Adipose tissue (tissue), 3 donors: ENCODE results near the gene MRNIP. TPM values are rescaled to one million over a fixed set of nuclear protein-coding genes. Genes with fewer than 3 reads are reported as not detected.

Source experiments
- H3K27ac ChIP-seq: one replicate; pipeline ENCODE4 v1.5.1; 2013; ENCODE audit warnings: low read depth, low read length
- WGBS, 3 donors: extraction: QIAGEN DNeasy Blood & Tissue Kit; methylation state at CpG; one replicate each; pipeline ENCODE4 v1.1.7; 2013; 5-methylcytosine and 5-hydroxymethylcytosine counted together
- polyA plus RNA-seq, 3 donors: library from polyadenylated mRNA; stranded (reverse); fragments of 200-250 nt; gene quantifications; one replicate each; pipeline ENCODE4 v1.2.3, GENCODE V29; 2013
- donor health status: healthy with polysubstance abuse.
- donor health status: Bipolar disorder and iron deficiency.
- donor health status: healthy.

The MRNIP gene
- polyA plus RNA-seq, 3 donors, result 20.4 to 22.4 (median 21.7) TPM

- WGBS, 3 donors, result 90 to 95% (median 95%) methylated on average over 20 of the region's 20 CpGs
- no peak overlapping the region for H3K27ac ChIP-seq
Observed at GRCh38 chr5:179832039-179832745, 26.4 kb downstream of the MRNIP start.

DNA sequence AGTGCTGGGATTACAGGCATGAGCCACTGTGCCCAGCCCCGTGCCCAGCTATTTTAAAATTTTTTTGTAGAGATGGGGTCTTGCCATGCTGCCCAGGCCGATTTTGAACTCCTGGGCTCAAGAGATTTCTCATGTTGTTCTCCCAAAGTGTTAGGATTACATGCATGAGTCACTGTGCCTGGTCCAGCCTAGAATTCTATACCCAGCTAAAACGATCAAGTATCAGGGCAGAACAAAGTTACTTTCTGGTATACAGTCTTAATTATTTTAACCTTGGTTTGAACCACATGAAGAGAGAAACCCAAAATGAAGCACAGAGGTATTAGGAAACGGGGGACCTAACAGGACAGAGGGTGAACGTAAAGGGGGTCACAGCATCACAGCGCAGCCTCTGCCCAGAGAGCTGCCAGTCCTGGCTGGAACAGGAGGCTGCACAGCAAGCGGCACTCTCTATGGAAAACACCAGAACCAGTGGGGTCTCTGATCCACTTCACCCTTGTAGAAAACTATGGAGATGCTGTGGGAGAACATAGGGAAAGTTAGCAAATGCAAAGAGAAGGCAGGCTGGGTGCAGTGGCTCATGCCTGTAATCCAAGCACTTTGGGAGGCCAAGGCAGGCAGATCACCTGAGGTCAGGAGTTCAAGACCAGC, 27.7 kb downstream of the MRNIP start:
- H3K27ac ChIP-seq, result no peak overlapping the region
- WGBS, 3 donors, result 95 to 96% (median 96%) methylated on average over 7 of the region's 7 CpGs

DNA sequence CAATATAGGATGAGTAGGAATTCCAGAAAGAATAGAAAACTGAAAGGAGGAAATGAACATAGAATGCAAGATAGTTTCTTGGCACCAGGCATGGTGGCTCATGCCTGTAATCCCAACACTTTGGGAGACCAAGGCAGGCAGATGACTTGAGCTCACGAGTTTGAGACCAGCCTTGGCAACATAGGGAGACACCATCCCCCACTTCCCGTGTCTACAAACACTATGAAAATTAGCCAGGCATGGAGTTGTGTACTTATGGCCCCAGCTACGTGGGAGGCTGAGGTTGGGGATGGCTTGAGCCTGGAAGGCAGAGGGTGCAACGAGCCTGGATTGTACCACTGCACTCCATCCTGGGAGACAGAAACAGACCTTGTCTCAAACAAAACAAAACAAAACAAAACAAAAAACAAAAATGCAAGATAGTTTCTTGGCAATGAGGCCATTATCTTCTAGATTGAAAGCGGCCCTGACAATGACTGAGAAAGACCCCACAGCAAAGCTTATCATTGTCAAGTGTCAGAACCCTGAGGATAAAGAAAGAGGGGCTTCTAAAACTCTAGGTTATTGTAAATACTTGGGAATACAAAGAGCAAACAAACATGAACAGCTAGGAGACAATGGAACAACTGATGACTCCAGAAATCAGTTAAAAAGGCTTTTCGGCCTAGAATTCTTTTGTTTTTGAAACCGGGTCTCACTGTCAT, 28.7 kb downstream of the MRNIP start:
- H3K27ac ChIP-seq, result no peak overlapping the region
- WGBS, 3 donors, result 83 to 92% (median 90%) methylated on average over 7 of the region's 7 CpGs

DNA sequence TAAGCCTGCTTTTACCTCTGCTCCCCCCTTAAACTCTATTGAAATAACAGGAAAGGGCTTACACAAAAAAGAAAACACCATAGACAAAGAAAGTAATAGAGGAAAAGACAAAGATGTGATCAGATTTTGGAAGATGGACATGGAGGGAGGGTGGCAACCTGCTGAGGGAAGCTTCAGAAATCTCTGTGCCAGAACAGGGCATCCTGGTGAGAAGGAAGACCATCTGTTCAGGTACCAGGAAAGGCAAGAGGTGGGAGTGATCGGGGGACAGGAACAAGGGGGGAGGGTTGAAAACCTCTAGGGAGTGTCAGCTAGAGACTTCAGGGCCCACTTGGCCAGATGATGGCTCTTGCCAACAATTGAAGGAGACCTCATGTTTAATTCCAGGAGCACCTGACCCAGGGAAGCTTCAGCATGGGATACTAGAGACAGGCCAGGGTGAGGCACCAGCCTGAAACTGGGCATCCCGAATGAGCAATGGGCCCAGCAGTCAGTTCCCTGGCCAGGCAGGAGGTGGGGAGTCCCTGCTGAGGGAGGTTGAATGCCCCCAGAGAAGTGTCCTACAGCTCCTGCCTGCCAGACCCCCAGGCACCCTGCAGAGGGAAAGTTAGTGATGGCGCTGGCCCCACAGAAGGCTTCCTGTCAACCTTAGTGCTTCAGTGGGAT, 29.7 kb downstream of the MRNIP start:
- 91 to 95% (median 94%) methylated on average over 3 of the region's 3 CpGs for WGBS, 3 donors
- H3K27ac ChIP-seq, result no peak overlapping the region

DNA sequence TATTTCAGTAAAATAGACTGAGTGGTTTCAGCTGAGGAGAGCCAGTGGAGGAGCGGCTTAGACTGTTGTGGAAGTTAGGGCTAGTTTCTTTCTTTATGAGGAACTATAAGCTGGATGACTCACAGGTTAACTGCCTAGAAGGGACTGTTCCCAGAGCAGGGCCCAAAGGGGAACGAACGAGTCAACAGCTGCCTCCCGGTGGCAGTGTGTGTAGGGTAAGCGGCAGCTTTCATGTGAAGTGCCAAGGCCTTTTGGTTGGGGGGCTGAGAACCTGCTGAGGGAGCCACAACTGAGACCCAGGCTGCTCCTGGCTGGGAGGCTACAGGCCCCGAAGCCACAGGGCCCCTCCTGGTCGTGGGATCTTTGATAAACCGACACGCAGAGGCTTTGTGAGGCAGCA, 30.9 kb downstream of the MRNIP start:
- H3K27ac ChIP-seq, result no peak overlapping the region
- 50 to 67% (median 59%) methylated on average over 9 of the region's 9 CpGs for WGBS, 3 donors

GRCh38 chr5:179825655-179826182, 32.9 kb downstream of the MRNIP start:
- WGBS, 3 donors, result 75 to 83% (median 78%) methylated on average over 13 of the region's 13 CpGs
- H3K27ac ChIP-seq, result no peak overlapping the region

DNA sequence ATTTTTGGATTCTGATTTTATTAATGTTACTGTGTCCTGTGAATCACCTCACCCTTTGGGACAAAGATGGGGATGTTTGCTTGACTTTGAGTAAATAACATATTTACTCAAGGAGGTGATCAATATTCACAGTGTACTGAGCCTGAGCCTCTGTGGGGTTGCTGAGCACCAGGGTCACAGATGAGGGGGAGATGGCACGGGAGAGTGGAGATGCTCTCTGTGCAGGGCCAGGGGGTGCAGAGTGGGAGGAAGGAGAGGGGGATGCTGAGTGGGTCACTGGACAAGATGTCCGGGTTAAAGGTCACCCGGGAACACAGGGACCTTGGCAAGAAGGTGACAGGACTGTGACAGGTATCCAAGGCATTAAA, 33.9 kb downstream of the MRNIP start:
- 62 to 86% (median 82%) methylated on average over 3 of the region's 3 CpGs for WGBS, 3 donors
- H3K27ac ChIP-seq, result no peak overlapping the region

DNA sequence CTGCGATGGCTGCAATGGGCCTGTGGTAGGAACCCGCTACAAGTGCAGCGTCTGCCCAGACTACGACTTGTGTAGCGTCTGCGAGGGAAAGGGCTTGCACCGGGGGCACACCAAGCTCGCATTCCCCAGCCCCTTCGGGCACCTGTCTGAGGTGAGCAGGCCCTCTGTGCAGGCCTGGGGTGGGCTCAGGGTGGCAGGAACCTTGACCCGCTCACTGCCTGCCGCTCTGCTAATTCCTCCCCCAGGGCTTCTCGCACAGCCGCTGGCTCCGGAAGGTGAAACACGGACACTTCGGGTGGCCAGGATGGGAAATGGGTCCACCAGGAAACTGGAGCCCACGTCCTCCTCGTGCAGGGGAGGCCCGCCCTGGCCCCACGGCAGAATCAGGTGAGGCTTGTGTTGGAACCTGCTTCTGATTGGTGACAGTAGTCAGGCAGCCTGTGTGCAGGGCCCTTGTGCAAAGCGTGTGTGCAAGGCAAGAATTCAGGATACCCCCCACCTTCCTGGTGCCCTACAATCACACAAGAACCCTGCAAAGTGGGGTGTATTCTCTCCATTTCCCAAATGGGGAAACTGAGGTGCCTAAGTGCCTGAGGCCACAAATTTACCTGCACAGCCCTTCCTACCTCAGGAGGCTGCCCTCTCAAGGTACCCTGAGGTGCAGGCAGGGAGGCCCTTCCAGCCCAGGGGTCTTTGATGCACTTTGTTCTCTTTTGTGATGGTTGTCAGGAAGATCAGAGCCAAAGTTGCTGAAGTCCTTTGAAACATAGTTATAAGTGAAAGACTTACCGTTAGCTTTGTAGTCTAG, 34.5 kb downstream of the MRNIP start:
- WGBS, 3 donors, result 80 to 89% (median 84%) methylated on average over 22 of the region's 22 CpGs
- no peak overlapping the region for H3K27ac ChIP-seq

DNA sequence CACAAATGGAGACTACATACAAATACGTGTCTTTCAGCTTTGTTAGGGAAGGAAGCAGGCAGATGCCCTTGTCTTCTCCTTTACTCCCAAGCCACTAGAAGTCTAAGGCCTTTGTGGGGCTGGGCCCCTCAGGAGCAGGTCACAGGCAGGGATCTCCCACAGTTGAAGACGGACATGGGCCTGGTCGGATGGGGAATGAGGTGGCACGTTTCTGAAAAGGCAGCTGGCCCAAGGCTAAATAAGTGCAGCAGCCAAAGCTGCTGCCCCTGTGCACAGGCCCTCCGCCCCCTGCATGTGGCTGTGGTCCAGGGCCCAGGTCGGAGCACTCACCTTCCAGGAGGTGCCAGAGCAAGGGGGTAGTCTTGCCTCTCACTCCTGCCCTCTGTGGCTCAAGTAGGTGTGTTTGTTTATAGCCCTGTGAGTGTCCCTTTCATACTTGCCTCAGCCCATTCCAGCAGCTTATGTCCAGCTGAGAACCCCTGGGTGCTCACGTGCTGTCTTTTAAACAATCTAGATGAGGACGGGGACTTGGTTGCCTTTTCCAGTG, 36.1 kb downstream of the MRNIP start:
- WGBS, 3 donors, result 22 to 58% (median 50%) methylated on average over 8 of the region's 8 CpGs
- no peak overlapping the region for H3K27ac ChIP-seq

GRCh38 chr5:179822059-179822432, 36.6 kb downstream of the MRNIP start:
- no peak overlapping the region for H3K27ac ChIP-seq

GRCh38 chr5:179821298-179822058, 37.1 kb downstream of the MRNIP start:
- peak overlapping the region; percentile 82 for H3K27ac ChIP-seq
- WGBS, 3 donors, result 0% methylated on average over 54 of the region's 54 CpGs

More at GRCh38 chr5:179822059-179822432, 36.6 kb downstream of the MRNIP start:
- 22 to 57% (median 54%) methylated on average over 3 of the region's 3 CpGs for WGBS, 3 donors

DNA sequence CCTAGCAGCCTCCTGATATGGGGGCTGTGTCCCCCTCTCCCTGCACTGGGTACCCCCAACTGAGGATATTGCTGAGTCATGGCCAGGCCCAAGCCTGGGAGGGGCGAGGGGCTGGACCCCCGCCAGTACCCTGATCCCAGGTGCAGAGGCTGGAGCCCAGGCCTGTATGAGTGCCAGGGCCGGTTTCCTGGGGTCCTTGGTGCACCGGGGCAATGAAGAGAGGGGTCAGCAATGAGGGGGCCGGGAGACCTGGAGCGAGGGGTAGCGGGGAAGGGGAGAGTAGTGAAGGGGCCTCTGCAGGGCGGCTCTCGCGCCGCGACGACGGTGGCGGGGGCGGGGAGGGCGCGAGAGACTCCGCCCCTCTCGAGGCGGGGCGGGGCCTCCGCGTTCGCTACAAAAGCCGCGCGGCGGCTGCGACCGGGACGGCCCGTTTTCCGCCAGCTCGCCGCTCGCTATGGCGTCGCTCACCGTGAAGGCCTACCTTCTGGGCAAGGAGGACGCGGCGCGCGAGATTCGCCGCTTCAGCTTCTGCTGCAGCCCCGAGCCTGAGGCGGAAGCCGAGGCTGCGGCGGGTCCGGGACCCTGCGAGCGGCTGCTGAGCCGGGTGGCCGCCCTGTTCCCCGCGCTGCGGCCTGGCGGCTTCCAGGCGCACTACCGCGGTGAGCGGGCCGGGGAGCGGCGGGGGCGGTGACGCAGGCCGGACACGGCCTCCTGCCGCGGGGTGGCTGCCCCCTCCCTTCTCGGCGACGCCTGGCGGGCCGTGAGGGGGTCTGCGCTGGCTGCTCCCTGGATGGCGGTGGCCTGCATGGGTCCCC, 37.9 kb downstream of the MRNIP start, which contains the start of gene SQSTM1:
TSS of gene SQSTM1 (plus strand) at position 423 of the 815 bp plus-strand sequence. CDS start at position 455, 32 bp downstream.
- WGBS, 3 donors, result 1% methylated on average over 41 to 76 of the region's 81 CpGs
- H3K27ac ChIP-seq, result peak within 1 kb of the TSS; percentile 82

GRCh38 chr5:179820127-179820482, 38.5 kb downstream of the MRNIP start:
- 25 to 41% (median 36%) methylated on average over 12 of the region's 12 CpGs for WGBS, 3 donors
- H3K27ac ChIP-seq, result peak overlapping the region; percentile 10

DNA sequence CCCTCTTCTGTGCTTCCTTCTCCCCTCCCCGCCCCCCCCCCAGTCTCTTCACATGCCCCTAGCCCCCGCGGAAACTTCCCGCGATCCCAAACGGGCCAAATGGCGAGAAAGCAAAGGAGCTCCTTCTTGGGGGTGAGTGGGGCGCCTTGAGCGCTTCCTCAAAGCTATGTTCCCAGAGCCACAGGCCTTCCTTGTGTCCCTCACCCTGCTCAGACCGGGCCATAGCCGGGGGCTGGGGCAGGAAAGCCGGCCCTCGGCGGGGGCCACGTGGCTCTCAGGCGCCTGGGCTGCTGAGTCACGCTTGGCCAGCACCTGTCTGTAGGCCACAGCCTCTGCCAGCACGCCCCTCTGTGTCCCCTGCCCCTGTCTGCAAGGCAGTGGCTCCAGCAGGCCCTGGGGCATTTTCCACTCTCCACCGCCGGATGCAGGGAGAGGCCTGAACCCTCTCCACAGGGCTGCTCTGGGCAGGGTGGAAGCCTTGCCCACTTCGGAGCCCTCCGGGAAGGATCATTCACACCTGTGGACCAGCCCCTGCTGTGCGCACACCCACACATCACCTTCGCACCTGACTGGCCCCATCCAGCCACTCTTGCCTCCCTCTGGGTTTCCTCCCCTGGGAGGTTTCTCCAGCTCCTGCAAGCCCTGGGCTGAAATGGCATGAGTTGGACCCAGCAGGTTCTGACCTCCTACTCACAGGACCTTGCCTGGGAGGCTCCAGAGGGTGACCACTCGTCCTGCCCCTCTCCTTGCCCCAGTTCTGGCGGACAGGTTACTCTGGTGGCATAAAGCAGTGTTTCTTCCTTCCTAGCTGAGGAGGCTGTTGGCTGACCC, 39.1 kb downstream of the MRNIP start:
- H3K27ac ChIP-seq, result peak overlapping the region; percentile 10
- 18 to 27% (median 20%) methylated on average over 25 to 26 of the region's 26 CpGs for WGBS, 3 donors

DNA sequence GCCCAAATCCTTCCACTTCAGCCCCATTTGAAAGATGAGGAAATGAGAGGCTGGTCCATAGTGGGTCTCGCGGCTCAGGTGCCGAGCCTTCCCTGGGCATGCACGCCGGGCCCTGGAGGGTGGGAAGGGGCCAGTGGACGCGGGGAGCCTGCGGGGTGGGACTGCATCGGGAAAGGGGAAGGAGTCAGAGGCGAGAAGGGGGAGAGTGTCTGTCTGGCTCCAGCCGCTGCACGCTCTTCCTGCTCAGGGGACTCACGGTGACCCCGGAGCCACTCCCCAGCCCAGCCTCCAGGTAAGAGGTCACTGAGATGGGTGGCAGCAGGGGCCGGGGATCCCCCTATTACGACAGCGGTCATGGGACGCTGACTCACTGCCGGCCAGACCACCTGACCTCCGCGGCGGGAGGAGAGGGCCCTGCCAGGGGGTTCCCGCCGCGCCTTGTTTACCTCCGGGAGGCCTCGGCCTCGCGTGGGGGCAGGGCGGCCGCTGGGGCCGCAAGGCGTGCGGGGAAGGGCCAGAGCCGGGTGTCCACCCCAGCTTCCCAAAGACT, 39.8 kb downstream of the MRNIP start:
- WGBS, 3 donors, result 1 to 2% (median 1%) methylated on average over 32 to 35 of the region's 35 CpGs
- H3K27ac ChIP-seq, result peak overlapping the region; percentile 10
